Activated CD4-positive, alpha-beta T cell treated with anti-CD3 and anti-CD28 coated beads, Interleukin-2, amount 50 U/mL, for 4 hours (primary cell): ENCODE data around the gene IGF2BP3.

Experiments used
- DNase-seq, 2 experiments: peaks; one replicate each; pipeline ENCODE4 v3.0.0-alpha.2; 2020

IGF2BP3 gene

DNA sequence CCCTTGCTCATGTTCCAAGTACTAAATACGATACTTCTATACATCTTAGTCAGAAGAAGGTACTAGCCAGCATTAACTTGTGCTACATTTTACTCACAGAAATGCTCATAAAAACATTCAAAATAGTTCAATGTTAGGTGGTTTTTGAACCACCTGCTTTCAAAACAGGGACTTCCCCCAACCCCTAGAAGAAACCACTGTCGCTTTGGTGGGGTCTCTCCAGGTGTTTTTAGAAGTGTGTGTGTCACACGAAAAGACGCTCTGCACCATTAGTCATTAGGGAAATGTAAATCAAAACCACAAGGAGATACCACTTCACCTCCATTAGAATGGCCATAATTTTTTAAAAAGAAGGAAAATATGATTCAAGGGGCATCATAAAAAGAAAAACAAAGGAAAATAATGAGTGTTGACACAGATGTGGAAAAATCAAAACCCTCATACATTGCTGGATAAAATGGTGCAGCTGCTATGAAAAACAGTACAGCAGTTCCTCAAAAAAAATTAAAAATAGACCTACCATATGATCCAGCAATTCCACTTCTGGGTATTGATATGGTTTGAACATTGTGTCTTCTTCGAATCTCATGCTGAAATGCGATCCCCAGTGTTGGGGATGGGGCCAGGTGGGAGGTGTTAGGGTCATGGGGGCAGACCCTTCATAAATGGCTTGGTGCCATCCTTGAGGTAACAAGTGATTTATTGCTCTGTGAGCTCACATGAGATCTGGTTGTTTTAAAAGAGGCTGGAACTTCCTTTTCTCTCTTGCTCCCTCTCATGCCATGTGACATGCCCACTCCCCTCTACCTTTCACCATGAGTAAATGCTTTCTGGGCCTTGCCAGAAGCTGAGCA, 96.9 kb downstream of the IGF2BP3 start:
- DNase-seq = peak; percentile 26 to 51

DNA sequence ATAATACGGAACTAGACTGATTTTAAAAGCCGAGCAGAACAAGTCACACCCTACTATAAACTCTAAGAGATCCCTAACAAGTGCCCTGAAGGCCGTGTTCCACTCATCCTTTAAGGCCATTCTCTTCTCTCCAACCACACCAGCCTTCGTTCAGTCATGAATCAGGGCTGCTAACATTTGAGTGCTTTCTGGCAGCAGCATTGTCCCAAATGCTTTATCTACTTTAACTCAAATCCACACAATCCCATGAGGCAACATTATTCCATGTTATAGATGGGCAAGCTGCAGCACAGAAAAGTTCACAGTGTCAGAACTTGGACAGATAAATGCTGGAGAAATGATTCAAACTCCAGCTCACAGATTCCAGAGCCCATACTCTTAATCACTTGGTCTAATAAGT, 97.7 kb downstream of the IGF2BP3 start:
- DNase-seq = no peak

DNA sequence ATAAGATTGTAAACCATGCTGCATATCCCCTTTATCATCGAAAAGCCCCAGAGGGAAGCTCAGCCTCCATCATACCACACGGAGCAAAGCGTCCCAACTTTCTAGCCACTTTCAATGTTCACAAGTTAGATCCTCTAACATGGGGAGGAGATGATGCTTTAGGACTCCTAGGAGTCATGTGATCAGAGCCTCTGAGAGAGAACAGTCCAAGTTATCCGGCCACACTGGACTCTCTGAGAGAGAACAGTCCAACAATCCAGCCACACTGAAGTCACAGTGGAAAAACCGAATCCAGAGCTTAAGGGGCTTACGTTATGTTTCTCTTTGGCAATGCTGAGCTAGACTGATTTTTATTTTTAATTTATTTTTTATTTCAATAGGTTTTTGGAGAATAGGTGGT, 98.6 kb downstream of the IGF2BP3 start:
- DNase-seq = no peak

DNA sequence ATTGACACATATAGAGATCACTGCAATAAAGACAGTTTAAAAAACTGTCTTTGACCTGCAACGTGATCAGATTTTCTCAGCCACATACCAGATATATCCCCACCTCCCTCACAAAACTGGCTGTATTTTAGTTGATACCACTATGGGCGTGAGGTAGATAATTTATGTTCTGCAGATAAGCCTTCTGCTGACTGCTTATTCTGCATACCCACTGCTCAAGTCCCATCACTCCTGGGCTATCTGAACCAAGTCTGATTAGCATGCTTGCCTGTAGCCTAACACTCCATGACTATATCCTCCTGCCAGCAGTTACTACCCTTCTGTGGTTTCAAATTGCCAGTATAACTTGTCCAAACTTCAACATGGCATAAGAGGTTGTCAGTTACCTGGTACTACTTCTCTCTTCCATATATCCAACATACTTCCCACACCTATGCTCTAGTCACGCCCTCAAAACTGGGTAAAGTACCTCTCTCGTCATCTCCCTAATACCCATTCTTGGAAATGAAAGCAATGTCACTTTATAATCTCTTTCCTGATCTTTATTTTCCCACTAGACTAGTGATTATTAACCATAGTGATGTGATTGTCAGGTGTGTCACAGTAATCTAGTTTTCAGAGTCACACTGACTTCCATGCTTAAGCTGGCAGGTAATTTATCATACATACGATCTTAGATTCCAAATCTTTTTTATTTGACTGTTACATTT, 100.4 kb downstream of the IGF2BP3 start:
- DNase-seq = no peak

DNA sequence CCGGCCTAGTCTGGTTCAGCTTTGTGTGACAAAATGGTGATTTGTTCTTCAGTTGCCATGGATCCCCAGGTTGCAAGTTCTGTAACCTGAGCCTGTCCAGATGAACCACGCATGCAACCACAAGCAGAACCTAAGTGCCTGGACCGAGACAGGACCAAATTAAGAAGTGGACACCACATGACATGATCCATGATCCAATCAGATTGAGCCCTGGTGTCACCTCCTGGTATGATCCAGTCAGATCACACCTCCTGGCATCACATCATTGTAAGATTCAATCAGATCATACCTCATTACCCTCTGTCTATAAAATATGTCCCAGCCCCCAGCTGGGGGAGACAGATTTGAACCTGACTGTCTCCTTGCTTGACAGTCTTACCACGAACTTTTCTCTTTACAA, 101.2 kb downstream of the IGF2BP3 start:
- DNase-seq = no peak

DNA sequence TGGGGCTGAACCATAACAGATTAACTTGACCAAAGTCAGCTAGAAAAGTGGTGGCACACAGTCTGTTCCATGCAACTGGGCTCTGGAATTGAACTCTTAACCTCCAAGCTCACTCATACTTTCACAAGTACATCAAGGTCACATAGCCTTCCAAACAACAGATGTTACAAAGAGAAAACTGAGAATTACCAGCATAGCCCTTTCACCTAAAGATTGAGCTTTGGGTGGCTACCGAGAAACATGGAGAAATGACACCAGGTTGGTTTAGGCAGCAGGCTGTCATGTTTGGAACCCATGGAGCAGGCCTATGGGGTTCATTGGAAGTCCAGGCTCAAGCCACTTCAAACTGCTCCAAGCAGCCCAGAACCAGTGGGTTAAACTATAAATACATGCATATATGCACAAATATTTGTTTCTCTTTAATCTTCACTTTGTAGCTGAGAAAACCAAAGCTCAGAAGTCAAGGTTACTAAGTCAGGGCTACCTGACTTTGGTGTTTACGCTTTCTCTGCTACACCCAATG, 112.1 kb downstream of the IGF2BP3 start:
- no peak for DNase-seq

DNA sequence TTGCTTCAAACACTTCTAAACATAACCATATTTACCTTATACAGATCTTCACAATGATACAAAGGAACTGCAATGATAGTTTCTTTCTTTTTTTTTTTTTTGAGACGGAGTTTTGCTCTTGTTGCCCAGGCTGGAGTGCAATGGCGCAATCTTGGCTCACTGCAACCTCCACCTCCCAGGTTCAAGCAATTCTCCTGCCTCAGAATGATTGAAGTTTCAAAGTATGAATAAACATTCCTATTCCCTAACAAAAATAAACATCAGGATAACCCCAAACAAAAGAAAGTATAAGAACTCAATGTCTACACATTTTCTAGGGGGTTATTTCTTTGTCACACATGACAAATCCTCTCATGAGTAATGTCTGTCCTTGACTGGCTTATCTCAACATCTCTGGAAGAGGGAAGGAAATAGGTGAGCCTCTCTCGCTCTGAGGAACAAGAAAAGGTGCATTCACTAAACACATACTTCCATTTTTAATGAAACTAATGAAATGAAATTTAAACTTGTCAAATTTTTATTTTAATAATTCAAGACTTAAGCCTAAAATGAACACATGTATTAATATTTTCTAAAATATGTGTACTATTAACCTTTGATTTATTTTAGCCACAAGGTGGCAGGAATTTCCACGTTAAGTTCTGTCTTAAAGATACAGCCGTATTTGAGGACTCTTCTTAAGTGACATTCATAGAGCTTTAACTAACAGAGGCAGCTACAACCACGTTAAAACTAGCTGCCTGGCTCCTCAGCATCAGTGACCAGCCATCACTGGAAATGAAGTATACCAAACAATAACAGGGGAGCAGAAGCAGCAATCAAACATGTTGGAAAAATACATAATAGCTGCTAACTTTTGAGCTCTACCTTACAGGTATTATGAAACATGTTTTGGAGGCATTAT, 112.8 kb downstream of the IGF2BP3 start:
- DNase-seq = no peak

DNA sequence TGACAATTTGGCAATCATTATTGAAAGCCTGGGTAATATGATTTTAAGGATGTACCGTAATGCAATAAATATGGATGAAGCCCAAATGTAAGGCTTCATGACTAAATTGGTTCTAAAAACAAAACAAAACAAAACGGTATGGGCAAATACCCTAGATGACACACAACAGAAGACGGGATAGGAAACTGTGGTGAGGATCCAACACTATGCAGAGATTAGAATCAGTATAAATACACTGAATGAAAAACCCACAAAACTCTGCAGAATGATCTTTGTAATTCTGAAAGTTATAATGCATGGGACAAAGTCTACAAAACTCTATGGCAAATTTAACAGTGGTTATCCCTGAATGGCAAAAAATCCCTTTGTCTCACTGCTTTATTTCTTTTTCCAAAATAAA, 113.6 kb downstream of the IGF2BP3 start:
- no peak for DNase-seq

DNA sequence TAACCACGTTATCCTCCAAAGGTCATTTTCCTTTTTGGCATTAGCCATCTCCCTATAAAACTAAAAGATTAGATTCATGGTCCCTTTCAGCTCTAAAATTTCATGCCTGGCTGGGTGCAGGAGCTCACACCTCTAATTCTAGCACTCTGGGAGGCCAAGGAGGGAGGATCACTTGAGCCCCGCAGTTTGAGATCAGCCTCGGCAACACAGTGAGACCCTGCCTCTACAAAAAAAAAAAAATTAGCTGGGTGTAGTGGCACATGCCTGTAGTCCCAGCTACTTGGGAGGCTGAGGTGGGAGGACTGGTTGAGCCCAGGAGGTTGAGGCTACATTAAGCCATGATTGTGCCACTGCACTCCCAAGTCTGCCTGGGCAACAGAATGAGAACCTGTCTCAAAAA, 114.1 kb downstream of the IGF2BP3 start:
- DNase-seq = no peak

DNA sequence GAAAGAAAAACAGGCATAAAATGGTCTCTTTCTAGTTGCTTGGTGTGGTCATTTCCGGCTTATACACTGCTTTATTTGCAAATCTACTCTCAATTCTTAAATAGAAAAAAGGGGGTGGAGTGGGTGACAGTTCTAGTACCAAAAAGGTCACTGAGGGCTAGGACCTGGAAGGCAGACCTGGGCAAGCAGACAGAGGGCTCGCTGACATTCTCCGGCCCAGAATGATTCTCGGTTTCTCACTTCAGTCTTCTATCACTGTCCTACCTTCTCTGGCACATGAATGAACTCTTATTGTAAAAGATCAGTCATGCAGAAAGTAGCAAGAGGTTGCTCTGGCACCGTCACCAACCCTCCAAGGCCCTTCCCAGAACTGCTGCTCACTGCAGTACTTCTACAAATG, 117.1 kb downstream of the IGF2BP3 start:
- DNase-seq = no peak

DNA sequence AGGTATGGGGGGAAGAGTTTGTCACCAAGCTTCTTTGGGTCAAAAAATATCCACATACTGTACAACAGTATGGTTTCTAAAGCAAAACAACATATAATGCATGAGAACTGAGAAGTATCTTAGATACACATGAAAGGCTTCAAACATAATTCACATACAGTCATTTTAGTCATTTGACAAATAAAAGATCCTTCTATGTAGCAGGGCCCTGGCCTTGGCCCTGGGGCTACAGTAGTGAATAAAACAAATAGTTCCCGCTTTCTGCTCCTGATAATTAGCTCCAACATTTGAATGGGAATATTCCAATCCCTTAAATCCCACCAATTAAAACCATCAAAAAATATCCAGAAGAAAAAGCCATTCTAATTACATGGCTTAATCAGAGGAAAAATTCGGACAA, 119.8 kb downstream of the IGF2BP3 start:
- DNase-seq = no peak

DNA sequence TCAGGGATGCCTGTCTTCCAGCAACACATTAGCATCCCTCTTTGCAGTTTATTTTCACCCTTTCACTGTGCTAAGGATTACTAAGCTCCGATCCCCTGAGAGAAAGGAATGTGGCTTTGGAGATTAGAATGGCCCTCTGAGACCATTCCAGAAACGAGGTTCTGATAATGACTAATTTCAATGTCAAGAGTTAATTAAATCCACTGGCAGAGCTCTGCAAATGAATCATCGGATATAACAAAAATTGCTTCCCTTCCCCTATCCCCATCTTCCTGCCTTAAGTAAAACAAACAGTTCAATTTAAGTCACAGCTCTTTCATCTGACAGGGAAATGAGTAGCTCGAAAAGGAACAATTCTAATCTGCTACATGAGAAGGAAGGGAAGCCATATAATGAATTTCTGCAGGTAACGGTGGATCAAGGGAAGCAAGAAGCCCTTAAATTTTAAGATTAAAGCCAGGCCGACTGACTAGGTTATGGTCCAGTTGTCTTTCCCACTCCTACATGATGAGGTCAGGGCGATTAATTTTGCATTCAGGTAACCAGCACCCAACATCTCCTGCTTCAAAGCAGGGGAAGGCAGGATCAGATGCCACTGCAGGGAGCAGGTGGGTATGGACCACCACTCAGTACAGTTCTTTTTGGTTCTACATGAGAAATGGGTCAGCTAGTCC, 120.7 kb downstream of the IGF2BP3 start:
- DNase-seq = no peak

DNA sequence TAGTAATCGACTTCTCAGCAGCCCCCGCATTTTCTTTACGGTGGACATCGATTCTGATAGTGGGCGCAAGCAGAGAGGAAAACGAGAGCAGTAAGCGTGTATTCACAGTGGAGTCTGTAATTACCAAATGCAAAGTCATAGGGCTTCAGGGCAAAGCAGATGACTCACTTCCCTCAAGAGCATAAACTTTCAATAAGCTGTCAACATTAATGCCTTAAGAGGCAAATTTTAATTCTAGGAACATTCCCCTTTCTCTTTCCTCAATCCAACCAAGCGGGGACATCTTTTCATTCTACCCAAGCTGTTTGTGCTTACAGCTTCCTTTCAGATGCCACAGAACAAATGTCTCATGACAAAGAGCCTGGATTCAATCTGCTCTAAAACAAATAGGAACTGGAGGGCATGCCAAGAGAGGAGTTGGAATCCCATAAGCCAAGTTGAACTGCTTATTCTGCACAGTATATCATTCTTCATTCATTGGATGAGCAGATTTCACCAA, 122.6 kb downstream of the IGF2BP3 start:
- no peak for DNase-seq

DNA sequence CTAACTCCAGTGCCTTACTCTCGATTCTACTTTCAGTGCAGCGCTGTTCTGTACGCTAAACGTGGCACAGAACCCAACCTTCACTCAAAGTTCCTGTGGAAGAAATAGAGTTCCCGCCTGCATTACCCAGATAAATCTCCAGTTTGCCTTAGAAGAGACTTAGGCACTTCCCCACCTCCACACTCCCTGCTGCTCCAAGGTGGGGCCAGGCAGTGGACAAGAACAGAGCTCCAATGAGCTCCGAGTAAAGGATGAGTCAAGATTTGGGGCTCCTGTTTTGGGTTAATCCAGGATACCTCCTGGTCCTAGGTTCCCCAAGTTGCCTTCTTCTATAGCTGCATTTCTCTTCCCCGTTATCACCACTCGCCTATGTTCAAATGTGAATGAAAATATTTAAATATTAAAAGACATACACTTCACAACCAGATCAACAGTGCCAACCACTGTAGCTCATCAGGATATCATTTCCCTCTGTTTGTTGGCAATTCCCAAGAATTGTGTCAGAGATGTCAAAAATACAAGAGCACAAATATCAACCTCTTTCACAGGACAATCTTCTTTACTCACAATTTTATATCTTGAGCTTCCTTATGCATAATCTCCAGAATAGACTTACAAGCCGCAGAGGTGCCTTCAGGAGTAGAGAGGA, 123.1 kb downstream of the IGF2BP3 start:
- no peak for DNase-seq

DNA sequence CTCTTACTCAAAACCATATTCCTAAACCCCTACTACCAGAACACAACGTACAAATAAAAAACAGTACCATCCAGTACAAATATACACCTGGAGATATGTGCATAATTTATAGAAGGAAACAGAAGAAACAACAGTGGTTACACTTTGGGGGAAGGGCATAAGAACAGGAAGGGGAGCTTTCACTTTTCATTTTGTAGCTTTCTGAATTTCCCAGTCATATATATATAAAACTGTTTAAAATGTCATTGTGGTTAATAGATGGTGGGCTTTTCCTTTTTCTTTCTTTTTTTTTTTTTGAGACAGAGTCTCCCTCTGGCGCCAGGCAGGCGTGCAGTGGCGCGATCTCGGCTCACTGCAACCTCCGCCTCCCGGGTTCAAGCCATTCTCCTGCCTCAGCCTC, 124.0 kb downstream of the IGF2BP3 start:
- DNase-seq = no peak

DNA sequence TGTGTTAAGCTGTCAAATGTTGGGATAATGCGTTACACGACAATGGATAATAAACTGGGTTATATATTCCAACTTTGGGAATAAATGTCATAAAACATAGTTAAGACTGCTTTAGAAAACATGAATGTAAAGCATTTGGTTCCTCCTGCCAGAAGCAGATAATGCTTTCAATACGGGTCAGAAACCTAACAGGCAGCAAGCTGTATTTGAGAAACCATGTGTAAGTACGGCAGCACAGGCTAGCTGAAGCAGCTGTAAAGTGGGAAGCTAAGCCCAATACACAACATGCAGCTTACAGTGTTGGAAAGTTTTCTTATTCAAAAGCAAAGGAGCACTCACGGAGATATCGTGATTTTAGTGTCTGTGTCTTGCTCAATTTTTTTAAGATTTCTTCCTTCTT, 124.7 kb downstream of the IGF2BP3 start:
- DNase-seq = no peak

DNA sequence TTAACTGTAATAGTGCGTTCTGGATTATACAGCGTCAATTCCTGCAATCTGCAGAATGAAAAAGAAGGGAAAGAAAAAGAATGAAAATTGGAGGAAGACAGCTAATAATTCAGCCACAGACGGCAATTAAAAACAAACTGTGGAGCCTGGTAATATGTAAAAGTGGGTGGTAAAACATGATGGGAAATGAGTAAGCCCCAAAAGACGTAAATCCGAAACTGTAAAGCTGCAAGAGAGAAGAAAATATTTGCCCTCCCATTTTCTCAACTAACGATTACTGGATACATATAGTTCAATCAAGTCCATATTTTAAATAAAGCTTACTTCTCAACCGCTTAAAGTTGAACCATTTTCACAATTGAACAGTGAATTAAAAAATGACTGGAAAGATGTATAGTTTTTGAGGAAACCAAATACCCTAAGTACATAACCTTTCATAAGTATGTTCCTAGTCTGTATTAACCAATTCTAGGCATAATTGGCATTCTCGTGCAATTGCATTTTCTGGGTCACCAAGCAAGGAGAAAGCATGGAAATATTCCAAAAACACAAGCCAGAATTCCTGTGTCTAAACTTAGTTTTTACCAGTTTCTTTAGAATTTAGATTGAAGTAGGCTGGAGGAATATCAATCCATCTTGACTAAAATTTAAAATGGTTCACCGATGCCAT, 126.3 kb downstream of the IGF2BP3 start:
- no peak for DNase-seq

DNA sequence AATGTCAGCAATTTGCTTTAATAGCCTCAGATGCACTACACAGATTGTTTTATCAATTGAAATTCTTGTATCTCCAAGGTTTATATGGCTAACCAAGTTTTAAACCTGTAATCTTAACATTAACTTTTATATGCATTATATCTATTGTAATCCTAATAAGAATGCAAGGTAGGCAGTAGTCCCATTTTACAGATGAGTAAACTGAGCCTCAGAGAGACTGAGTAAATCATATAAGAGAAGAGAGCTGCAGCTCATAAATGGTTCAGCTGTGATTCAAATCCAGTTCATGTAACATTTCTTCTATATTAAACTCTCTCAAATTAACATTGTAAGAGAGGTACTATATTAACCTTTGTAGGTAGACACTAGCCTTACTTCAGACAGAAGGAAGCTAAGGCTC, 127.2 kb downstream of the IGF2BP3 start:
- no peak for DNase-seq

DNA sequence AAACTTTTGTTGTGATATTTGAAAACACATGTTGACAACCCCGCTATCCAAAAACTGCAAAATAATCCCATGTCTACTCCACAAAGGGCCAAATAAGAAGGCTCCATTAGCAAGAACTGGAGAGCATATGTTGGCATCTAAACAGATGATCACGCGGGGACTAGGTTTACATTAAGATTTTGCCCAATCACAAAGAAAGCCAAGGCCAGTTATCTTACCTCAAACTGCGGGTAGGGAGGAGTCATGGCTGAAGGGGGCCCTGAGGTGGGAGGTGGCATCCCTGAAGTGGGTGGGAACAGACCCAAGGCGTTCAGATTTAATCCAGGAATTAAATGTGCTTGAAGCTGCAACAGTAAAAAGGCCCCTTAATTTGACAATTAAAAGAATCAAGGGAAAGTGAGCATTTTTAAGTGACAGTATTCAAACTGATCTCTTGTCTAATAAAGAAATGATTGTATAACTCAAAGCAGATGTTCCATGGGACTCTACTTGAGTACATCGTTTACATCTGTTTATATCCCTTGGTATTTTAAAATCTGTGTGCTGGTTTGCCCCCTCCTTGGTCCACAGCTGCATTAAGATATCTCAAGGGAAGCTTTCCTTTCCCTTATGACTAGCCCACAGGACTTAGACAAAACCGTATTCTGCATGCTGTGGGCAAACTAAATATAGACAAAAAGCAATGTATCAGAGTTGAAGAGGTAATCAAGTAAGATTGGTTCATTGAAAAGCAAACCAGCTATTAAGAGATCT, 128.3 kb downstream of the IGF2BP3 start:
- DNase-seq = no peak

DNA sequence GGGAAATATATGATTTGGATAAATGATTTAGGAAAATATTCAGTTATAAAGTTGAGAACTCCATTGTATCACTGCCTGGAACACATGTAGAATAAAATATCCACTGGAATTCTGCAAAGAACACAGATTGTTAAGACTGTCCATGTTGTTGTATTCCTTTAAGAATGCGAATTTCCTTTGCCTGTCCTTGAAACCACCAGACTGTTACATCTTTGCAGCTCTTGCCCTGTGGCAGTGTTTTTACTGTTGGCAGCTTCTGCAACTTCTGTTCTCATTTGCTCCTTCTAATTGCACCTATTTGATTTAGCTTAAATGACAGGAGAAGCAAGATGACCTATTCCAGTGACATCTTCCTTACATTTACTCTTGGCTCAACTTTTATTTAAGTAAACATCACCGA, 131.4 kb downstream of the IGF2BP3 start:
- DNase-seq = no peak

DNA sequence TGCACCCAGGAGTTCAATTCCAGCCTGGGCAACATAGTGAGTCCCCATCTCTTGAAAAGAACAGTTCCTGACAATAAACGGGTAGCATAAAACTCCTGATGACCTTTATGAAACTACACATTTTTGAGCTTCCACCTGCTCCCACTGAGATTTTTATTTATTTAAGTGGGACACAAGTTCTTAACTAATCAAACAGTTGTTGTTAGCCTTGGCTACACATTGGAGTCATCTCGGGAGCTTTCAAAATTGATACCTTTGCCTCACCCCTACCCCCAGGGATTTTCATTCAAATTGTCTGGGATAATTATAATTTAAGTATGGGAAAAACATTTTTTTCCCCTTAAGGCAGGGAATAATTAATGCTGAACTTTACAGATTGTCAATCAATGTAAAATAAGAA, 131.9 kb downstream of the IGF2BP3 start:
- no peak for DNase-seq
